NCI-H1417 treated with DMSO at 0.1 percent for 48 hours (cell line): ENCODE results near the gene TBX3.

Experiments used
- DNase-seq: peaks from one replicate; lab custom pipeline; 2025; lab: John Stamatoyannopoulos, UW

Gene TBX3

DNA sequence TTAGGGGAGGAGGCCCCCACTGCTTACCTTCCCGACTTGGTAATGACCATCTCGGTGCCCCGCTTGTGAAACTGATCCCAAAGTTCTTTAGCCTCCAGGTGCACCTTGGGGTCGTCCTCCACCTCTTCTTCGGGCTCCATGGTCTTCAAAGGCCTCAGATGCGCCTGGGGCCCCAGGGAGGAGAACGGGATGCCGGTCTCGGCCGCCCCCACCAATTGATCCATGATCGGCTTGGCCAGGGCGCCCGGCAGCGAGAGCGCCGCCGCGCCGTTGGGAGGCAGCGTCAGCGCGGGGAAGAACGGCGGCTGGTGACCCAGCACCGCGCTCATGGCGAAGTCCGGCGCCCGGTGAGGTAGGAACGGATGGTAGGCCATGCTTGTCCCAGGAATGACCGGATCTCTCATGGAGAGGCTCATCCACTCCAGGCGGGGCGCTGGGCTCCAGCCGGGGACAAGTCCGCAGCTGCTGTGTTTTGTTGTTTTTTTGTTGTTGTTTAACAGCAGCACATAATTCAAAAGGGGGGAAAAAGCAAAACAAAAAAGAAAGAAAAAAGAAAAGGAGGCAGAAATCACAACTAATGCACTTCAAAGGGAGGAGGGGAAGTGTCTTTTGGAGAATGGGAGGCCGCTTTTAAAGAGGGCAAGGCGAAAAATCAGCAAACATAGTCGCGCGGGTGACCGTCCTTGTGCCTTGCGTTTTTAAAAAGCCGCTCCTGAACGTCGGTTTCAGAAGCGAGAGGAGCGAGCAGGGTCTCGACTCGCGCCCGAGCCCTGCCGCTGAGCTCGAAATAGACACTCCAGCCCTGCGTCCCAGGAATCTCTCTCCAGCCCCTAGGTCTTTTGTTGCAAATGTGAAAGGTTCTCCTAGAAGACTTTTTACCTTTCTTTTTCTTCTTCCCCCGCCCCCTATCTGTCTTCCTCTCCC, 928 bp downstream of the TBX3 start:
- DNase-seq, result no peak

DNA sequence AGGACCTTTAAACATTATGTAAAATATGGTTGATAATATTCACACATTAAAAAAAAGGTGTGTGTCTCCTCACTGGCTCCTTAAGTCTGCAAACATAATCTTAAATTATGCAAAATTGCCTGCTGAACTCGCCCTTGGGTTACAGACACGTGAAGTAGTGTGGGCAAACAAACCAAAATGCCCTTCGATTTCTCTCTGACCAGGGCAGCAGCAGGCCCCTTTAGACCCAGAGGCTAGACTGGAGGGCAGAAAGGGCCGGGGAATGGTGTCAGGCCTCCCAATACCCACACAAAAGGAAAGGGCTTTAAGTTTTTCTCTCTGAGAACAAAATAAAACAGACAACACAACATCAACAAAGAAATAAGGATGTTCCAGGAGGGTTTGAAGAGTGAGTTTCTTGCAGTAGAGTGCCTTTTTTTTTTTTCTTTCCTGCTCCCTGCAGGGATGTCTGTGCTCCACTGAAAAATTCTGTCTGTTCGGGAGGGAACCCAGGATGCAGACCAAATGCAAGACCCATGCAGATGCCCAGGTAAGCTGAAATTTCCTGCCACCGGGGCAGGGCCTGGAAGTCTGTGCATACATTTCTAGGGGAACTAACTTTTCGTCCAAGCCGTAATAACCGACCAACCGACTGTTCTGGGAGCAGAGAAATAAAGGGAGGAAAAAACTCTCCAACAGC, 1.7 kb downstream of the TBX3 start:
- no peak for DNase-seq

DNA sequence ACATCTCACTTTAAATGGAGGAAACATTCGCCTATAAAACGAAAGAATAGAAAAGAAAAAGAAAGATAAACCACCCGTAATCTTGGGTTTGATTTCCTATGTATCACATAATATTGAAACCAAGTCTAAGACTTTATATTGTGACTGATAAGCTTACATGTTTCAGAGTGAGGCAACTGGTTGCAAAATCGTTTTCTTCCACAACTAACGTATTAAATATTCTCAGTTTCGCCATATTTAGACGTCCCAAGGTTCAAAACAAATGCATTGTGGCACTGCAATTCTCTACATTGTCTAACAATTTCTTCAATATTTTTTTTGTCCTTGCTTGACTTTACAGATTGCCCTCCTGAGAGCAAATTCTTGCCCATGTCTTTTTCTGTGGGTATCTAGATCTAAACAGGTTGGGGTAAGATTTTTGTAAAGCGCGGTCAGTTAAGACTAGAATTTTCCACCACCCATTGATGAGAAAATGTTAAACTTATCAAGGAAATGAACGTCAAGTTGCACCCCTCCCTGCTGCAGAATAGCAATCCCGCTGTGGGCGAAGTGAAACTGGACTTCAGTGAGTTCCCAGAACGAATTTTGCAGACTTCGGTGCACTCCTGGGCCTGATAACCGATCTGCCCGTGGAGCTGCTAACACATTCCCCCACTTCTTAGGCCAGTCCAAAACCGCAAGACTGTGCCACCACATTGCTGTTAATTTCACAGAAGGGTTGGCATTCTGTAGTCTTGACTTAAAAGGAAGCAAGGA, 2.7 kb downstream of the TBX3 start:
- DNase-seq, result no peak

DNA sequence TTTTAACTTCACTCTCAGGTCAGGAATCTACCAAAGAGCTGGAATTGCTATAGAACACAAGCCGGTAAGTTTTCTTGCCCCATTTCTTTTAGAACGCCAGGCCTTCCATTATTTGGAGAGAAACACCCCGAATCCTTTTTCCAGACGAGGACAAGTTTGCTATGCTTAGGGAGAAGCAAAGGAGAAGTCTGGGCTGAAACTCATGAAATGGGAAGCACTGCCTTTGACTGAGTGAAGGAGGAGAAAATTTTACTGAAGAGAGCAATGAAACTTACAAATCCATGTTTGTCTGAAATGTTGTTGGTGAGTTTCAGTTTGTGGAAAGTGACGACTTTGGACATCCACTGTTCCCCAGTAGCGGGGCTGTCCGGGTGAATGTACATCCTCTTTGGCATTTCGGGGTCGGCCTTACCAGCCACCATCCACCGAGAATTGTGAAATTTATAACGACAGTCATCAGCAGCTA, 3.3 kb downstream of the TBX3 start:
- no peak for DNase-seq

DNA sequence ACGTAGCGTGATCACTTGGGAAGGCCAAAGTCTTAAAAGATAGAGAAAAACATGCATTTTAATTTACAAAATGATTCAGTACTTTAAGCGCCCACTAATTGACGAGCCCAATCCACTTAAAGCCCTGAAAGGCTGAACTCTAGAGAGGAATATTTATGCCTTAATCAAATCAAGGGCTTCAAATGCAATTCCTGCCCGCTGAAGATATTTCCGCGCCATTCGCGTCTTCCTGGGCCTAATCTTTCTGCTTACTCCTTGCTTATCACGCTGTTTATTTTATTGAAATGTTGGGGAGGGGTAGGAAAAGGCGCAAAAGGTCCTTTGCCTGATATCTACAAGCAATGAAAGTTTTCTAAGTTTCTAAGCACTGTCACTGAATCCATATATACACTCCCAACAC, 4.0 kb downstream of the TBX3 start:
- DNase-seq, result no peak

DNA sequence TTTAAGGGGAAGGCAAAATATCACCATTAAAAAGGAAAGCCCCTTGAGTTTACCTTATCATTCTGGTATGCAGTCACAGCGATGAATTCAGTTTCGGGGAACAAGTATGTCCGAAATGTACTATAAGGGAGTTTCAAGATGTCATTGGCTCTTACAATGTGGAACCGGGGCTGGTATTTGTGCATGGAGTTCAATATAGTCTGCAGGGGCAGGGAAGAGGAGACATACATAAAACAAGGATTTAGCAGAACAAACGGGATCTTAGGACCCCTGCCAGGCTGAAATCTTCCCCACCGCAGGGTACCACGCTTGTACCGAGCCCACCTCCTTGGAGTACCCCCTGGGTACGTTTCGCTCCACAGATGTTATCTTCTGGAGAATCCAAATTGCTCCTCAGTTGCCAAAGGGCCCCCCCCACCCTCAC, 4.5 kb downstream of the TBX3 start:
- DNase-seq, result no peak

DNA sequence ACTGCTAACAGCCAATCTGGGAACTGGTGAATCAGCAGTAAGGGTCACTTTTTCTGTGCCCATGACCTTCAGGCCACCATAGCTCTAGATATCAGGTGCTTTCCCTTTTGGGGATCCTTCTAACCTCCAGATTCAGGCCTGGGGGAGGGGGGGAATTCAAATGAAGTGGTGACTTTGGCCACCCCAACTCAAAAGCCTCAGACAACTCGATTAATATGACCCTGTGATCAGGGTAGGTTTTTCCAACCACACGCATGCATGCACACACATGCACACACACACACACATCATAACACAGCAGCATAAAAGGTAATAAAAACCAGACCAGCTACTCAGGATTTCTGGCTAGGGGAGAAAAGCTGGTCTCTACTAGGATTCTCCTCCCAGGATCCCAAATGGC, 5.3 kb downstream of the TBX3 start:
- DNase-seq, result no peak

DNA sequence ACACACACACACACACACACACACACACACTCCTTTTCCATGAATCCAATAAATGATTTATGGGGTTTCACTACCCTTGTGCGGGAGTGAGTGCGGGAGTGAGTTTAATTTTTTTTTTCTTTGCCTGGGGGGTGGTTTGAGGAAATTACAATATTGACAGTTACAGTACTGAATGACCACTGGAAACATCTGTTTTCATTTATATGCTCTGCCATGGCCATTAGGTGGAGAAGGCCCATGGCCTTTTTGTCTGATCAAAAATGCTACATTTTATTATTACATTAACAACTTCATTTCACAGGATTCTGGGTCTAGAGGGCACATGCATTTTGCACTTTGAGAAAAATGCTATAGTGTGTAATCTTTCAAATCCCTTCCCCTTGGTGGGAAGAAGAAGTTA, 5.9 kb downstream of the TBX3 start:
- no peak for DNase-seq

DNA sequence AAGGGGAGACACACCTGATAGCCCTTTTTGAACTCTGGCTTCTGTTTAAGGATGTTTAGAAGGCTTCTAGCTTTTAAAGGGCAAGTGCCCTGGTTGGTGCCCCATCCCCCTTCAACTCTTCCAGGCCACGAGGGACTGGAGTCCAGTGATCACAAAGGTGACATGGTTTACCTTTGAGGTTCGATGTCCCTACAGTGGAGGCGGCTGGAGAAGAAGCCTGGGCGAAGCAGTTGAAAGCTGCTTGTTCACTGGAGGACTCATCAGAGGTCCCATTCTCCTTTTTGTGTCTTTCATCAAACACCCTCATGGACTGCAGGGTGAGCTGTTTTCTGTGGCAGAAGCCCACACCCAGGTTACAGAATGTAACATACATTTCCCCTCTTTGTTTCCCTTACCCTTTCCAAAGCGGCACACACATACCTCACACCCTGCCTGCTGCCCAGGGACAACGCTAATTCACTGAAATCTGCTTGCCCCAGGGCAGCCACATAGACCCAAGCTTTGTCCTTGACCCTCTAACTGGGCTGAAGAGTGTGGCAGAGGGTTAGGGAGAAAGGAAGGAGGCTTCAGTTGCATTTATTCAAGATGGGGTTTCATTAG, 7.7 kb downstream of the TBX3 start:
- no peak for DNase-seq

DNA sequence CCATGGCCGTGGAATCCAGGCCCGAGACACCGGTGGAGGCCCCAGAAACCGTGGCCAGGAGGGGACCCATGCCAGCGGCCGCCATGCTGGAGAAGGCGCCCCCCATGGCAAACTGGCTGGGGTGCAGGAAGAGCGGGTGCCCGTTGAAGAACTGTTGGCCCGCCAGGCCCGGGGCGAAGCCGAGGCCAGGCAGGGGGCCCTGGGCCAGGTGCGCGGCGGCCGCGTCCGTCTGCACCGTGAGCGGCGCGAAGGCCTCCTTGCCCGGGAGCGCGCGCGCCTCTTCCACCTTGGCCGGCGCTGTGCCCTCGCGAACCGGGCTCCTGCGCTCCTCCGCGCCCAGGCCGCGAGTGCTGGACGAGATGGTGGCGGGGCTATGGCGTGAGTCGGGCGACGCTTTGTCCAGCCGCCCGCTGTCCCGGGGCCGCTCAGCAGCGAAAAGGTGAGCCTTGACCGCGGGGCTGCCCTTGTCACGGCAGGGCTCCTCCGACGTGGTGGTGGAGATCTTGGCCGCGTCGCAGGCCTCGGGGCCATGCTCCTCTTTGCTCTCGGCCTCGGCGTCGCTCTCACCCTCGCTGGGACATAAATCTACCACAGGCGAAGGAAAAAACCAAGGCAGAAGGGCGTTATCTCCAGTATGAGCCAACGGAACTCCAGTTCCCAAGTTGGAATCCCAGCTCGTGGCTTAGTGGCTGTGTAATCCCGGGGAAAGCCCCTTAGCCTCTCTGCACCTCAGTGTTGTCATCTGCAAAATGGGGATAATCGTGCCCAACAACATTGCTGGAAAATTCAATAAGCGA, 9.5 kb downstream of the TBX3 start:
- DNase-seq, result no peak

DNA sequence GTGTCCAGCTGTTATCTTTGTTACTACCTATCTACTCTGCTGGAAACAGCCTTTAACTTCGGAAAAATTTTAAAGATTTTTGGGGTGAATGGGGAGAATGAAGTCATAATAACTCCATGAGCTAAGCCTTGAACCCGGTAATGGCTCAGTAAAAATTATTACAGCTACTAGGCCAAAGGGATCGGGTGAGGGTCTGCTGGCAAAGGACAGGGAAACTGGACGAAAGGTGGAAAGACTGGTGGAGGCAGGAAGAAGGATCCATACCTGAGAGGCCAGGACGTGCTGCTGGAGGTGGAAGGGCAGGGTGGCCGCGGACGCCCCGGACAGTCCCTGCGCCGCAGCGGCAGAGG, 10.1 kb downstream of the TBX3 start:
- no peak for DNase-seq

DNA sequence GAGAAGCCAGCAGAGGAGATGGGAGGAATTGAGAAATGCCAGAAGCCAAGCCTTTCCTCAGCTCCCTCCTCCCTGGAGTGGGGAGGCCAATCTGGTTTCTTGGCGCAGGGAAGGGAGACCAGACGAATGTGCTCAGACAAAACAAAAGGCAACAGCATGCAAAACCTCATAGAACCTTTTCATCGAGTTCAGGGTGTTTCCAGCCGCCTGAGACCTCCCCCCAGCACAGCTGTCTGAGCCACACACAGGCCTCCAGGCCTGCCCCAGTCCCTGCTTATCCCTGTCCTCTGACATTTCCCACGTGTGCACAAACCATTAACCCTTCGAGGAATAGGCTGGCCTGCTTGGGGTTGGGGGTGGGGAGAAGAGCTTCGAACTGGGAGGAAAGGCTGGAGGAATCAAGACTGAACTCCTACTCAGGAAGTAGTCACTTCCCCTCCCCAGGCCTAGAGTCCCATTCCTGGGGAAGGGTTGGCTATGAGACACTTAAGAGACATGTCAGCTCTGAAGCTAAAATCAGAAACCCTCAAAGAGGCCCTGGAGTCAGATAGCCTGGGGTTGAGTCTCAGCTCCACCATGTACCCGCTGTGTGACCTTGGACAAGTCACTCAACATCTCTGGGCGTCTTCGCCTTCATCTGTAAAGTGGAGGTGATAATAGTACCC, 10.7 kb downstream of the TBX3 start:
- DNase-seq, result no peak

DNA sequence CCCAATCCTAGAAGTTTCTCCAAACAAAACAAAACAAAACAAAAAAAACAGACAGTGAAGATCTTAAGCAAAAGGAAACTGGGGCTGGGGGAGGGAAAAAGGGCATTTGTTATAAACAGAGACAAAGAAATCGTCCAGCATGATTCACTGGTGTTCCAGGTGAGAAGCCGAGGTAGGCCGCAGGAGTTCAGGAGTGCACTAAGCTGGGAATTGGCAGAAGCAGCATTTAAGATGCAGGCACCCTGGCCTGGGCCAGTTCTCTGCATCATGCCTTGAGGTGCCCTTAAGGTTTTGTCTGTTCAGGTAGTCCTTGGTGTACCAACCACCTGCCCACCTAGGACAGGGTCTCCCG, 11.2 kb downstream of the TBX3 start:
- no peak for DNase-seq

DNA sequence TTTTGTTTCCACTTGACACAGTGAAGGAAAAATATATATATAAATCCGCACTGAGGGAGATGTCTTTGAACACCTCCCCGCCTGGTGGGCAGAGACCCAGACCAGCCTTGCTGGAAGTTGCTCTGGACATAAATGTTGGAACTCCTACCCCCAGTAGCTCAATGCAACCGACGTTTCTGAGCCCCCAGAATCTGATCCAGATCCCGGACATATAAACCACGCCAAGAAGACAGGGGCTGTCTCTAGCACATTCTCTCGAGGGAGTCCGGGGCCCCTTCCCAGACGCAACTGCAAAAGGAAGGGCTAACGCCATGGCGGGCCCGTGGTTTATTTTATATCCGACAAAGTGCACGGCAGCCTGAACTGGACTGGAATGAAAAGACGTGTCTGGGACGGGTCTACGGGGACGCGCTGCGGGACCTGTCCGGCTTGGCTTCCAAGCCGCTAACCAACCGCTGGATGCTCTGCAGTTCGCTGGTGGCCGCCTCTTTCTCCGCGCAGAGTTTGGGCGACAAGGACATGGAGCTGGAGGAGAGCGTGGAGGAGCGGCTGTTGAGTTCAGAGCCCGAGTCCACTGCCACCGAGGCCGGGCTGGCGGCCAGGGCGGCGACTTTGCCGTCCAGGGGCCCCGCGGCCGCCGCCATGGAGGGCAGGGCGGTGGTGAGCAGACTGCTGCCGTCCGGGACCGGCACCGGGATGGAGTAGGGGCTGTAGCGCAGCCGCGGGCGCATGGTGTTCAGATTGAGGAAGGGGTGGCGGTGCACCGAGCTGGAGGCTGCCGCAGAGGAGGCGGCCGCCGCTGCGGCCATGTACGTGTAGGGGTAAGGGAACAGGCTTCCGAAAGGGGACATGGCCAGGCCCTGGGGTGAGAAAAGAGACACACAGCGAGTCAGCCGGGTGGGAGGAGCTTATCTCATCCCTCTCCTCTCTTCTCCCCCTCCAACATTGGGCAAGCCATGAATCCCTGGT, 12.2 kb downstream of the TBX3 start:
- DNase-seq, result no peak

DNA sequence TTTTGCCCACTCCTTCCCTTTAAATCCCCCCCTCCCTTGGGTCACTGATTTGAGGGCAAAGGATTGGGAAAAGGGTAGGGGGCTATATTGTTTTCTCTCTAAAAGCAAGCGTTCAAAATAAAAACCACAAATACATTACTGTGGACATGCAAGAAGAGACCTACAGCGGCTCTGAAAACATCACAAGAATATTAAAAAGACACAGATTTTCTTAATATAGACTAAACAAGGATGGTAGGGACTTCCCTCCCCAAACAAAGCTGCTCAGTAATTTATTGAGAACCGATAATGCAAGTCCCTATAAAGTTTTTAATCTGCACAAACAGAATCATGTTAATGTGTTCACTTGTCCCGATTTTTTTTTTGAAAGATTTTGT, 12.9 kb downstream of the TBX3 start:
- no peak for DNase-seq

DNA sequence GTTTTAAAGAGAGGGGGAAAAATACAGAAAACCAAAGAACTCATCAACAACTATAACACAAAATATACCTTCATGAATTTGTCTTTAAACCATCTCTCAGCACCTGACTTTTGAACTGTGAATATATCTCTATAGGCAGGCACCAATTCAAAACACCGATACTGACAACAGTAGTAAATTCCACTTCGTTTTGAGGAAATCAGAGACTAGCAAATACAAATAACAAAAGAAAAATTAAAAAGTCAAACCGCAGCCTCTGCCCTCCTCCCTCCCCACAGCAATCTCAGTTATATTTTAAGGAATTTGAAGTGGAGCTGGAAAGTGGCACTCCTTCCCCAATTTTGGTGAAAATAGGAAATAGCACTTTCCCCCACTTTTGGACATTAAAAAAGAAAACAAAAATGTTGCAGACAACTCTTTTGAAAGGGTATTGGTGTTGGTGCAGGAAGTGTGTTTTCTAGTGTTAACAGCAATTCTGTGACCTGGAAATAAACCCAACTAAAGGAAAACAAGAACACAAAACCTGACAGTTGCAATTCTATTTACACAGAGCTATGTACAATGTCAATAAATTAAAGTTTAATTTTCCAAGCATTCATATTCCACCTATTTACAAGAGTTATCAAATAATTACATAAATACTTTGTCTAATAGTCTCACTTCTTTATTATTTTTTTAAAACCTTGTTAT, 13.5 kb downstream of the TBX3 start:
- DNase-seq, result no peak

DNA sequence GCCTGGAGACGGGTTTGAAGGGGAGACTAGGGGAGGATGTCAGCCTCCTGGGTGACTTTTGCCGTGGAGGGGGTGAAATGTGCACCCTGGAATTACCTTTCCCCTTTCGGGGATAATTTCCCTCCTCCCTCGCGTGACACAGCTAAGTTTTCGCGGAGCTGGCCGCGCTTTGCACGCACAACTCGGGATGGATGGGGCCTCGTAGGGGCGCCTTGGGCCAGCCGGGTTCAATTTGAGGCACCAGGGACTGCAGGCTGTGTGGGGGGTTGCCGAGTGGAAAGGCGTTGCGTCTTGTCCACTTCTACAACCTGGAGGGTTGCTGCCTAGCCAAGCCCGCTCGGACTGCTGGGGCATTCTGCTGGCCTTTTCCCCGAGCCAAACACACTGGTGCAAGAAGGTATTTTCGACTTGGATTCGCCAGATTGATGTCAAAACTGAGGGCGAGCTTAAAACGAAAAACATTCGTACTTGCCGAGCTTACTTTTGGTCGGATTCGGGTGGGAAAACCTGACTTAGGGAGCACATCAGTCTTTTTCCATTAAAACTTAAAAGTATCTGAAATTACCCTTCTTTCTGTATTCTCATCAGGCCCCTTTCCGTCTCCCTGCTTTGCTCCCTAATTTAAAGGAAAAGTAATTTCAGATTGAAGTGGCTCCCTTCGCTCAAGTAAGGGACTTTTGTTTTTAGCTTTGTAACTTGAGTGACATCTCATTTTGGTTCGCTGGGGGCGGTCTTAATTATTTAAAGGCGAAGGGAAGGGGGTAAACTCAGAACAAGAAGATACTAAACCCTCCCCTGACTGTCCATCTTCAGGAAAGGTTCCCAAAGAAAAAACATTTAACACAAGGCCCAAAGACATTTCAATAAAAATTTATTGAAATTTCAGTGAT, 14.3 kb downstream of the TBX3 start:
- DNase-seq, result no peak

DNA sequence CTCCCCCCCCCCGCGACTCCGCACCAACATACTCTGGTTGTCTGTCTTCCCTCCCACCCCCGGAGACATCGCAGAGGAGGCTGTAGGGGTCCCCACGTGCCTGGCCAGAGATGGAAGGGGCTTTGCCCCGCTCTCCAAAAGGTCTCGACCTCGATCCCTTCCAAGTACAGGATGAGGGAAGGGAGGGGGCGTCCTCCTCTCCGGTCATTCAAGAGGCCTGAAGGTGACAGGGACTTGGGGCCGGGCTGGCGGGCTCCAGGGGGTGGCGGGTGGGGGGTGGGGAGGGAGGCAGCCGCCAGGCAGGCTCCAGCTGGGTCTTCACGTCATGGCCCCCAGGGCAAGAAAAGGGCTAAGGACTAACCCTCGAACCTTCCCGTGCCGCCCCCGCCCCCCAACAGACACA, 15.1 kb downstream of the TBX3 start:
- DNase-seq, result no peak
